ENCODE results near the gene MAP2K7.
"Not testable (repeated sequence)": the region's sequence is repeated elsewhere in the genome, so short reads cannot be mapped to it uniquely, and the experiment has no call there.

DNA sequence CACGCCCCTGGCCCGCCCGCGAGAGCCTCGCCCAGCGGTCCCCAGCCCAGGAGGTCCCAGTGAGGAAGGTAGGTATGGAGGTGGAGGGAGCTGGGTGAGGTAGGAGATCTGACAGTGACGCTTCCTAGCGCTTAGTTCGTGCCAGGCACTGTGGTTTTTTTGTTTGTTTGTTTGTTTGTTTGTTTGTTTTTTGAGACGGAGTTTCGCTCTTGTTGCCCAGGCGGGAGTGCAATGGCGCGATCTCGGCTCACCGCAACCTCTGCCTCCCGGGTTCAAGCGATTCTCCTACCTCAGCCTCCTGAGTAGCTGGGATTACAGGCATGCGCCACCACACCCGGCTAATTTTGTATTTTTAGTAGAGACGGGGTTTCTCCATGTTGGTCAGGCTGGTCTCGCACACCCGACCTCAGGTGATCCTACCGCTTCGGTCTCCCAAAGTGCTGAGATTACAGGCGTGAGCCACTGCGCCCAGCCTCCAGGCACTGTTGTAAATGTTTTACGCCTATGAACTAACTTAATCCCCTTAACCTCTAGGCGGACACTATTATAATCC, 14.5 kb downstream of the MAP2K7 start:
- TF ChIP-seq, protein P1, sequence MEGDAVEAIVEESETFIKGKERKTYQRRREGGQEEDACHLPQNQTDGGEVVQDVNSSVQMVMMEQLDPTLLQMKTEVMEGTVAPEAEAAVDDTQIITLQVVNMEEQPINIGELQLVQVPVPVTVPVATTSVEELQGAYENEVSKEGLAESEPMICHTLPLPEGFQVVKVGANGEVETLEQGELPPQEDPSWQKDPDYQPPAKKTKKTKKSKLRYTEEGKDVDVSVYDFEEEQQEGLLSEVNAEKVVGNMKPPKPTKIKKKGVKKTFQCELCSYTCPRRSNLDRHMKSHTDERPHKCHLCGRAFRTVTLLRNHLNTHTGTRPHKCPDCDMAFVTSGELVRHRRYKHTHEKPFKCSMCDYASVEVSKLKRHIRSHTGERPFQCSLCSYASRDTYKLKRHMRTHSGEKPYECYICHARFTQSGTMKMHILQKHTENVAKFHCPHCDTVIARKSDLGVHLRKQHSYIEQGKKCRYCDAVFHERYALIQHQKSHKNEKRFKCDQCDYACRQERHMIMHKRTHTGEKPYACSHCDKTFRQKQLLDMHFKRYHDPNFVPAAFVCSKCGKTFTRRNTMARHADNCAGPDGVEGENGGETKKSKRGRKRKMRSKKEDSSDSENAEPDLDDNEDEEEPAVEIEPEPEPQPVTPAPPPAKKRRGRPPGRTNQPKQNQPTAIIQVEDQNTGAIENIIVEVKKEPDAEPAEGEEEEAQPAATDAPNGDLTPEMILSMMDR (conservative IDR thresholded peaks at IDR 0.05), result not testable (repeated sequence)
- TF ChIP-seq ZFX (IDR thresholded peaks at IDR 0.05), result not testable (repeated sequence)
